Measurements from ENCODE around the gene PIP5K1A. TPM values are rescaled to one million over a fixed set of nuclear protein-coding genes. Genes with fewer than 3 reads are reported as not detected.

PIP5K1A gene
- total RNA-seq, 1 experiment from 2014 or later = 63.3 TPM

- no TSS peak for BruUV-seq (replicated peaks)
- CTCF ChIA-PET = no interaction called here
- H4K20me1 ChIP-seq (ENCODE audit: low read length) = no peaks in the 10 kb centered on the region; the same call in 1 of the 2 replicates
Measured at GRCh38 chr1:151259351-151259750, 61.0 kb downstream of the PIP5K1A start.

GRCh38 chr1:151265446-151266236 lies 67.3 kb downstream of the PIP5K1A start:
- no peaks in the 10 kb centered on the region for H3K9me3 ChIP-seq (ENCODE audit: low read length)
- H3K27ac ChIP-seq (ENCODE audit: low read length) = no peak overlapping the region
- CTCF ChIA-PET = no interaction called here
- BruUV-seq (replicated peaks) = TSS peak; percentile 35
- H3K79me2 ChIP-seq (ENCODE audit: low read length) = peaks cover 17% of the 10 kb centered on the region
- no peak overlapping the region for H3K9ac ChIP-seq (ENCODE audit: low read length)
- POLR2A ChIA-PET (ENCODE audit: unreplicated experiment) = no interaction called here
- no peaks in the 10 kb centered on the region for H4K20me1 ChIP-seq (ENCODE audit: low read length)
- H3K4me2 ChIP-seq (ENCODE audit: low read length) = no peak overlapping the region
- DNase-seq = no peak
- no peaks in the 10 kb centered on the region for H3K27me3 ChIP-seq (ENCODE audit: low read length)
- intact Hi-C loops (cut with micrococcal nuclease) = no loop called here
- H3K36me3 ChIP-seq (ENCODE audit: low read depth, low read length) = peaks cover 61% of the 10 kb centered on the region
- H3F3A ChIP-seq (ENCODE audit: low read length, unreplicated experiment) = no peaks in the 10 kb centered on the region
- H3K4me3 ChIP-seq (ENCODE audit: low read length) = no peak overlapping the region
- H3K9me2 ChIP-seq (replicated peaks; ENCODE audit: low read length) = no peaks in the 10 kb centered on the region
- no peak for TF ChIP-seq CTCF (conservative IDR thresholded peaks at IDR 0.05; ENCODE audit: low read depth, low read length)
- no peak for TF ChIP-seq EZH2 (IDR thresholded peaks at IDR 0.05; ENCODE audit: low read length, unreplicated experiment)
- TF ChIP-seq EZH2phosphoT487 (IDR thresholded peaks at IDR 0.05; ENCODE audit: borderline replicate concordance, low read length) = no peak
- no peaks in the 10 kb centered on the region for H3K4me1 ChIP-seq (ENCODE audit: insufficient read depth, low read length)
- no peak for ATAC-seq
- no peak overlapping the region for H2AFZ ChIP-seq (ENCODE audit: low read length)

More at GRCh38 chr1:151259351-151259750, 61.0 kb downstream of the PIP5K1A start:
- no peak for ATAC-seq
- Histone ChIP-seq H3K79me2 (ENCODE audit: low read length) (peaks cover 78% of the 10 kb centered on the region), H3K4me1 (ENCODE audit: insufficient read depth, low read length) (peaks cover 9% of the 10 kb centered on the region; the same call in 1 of the 2 replicates), H3K36me3 (ENCODE audit: low read depth, low read length) (peaks cover 19% of the 10 kb centered on the region), H3K9ac (ENCODE audit: low read length) (no peak overlapping the region), H3K4me2 (ENCODE audit: low read length) (no peak overlapping the region), H3K4me3 (ENCODE audit: low read length) (no peak overlapping the region), H3K9me3 (ENCODE audit: low read length) (no peaks in the 10 kb centered on the region), H3K9me2 (replicated peaks; ENCODE audit: low read length) (no peaks in the 10 kb centered on the region), H3K27me3 (ENCODE audit: low read length) (no peaks in the 10 kb centered on the region), H3F3A (ENCODE audit: low read length, unreplicated experiment) (no peaks in the 10 kb centered on the region), H3K27ac (ENCODE audit: low read length) (no peak overlapping the region), H2AFZ (ENCODE audit: low read length) (no peak overlapping the region)
- intact Hi-C loops (cut with micrococcal nuclease) = no loop called here
- POLR2A ChIA-PET (ENCODE audit: unreplicated experiment) = no interaction called here
- TF ChIP-seq CTCF (conservative IDR thresholded peaks at IDR 0.05; ENCODE audit: low read depth, low read length) (no peak), EZH2phosphoT487 (IDR thresholded peaks at IDR 0.05; ENCODE audit: borderline replicate concordance, low read length) (no peak), EZH2 (IDR thresholded peaks at IDR 0.05; ENCODE audit: low read length, unreplicated experiment) (no peak)
- peak; percentile 32 for DNase-seq

DNA sequence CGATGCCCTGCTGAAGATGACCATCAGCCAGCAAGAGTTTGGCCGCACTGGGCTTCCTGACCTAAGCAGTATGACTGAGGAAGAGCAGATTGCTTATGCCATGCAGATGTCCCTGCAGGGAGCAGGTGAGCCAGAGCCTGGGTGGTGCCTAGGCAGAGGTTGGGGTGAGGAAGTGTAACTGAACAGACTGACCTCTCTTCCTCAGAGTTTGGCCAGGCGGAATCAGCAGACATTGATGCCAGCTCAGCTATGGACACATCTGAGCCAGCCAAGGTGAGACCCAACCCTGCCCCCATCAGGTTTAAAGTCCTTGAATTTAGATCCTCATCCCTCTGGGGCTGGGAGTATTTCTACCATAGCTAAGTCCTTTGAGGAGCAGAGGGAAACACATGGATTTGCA lies 68.0 kb downstream of the PIP5K1A start:
- intact Hi-C loops (cut with micrococcal nuclease) = no loop called here
- H3K9me2 ChIP-seq (replicated peaks; ENCODE audit: low read length) = no peaks in the 10 kb centered on the region
- H3F3A ChIP-seq (ENCODE audit: low read length, unreplicated experiment) = no peaks in the 10 kb centered on the region
- H2AFZ ChIP-seq (ENCODE audit: low read length) = no peak overlapping the region
- H3K27ac ChIP-seq (ENCODE audit: low read length) = no peak overlapping the region
- H3K4me3 ChIP-seq (ENCODE audit: low read length) = no peak overlapping the region
- no peak for ATAC-seq
- H3K36me3 ChIP-seq (ENCODE audit: low read depth, low read length) = peaks cover 61% of the 10 kb centered on the region
- H3K79me2 ChIP-seq (ENCODE audit: low read length) = peaks cover 11% of the 10 kb centered on the region
- no peak for DNase-seq
- no peaks in the 10 kb centered on the region for H3K27me3 ChIP-seq (ENCODE audit: low read length)
- TF ChIP-seq CTCF (conservative IDR thresholded peaks at IDR 0.05; ENCODE audit: low read depth, low read length) (no peak), EZH2phosphoT487 (IDR thresholded peaks at IDR 0.05; ENCODE audit: borderline replicate concordance, low read length) (no peak), EZH2 (IDR thresholded peaks at IDR 0.05; ENCODE audit: low read length, unreplicated experiment) (no peak)
- H3K9ac ChIP-seq (ENCODE audit: low read length) = no peak overlapping the region
- H3K9me3 ChIP-seq (ENCODE audit: low read length) = no peaks in the 10 kb centered on the region
- no peak overlapping the region for H3K4me2 ChIP-seq (ENCODE audit: low read length)
- BruUV-seq (replicated peaks) = no TSS peak
- H4K20me1 ChIP-seq (ENCODE audit: low read length) = no peaks in the 10 kb centered on the region
- H3K4me1 ChIP-seq (ENCODE audit: insufficient read depth, low read length) = no peaks in the 10 kb centered on the region
- ChIA-PET POLR2A (ENCODE audit: unreplicated experiment) (no interaction called here), CTCF (interaction anchor here (0.5 kb wide), 1 partner anchor 86 kb away, joined by 11 read pairs; no protein-coding TSS in a partner anchor)

All from PC-3 (cell line).